GM12864 (cell line): ENCODE data around the gene PEX11G.

Experiments
- DNase-seq: peaks from one replicate; pipeline ENCODE4 v3.0.0-alpha.2; 2011; ENCODE audit warnings: low read depth
- H3K4me3 ChIP-seq: 2 replicates; pipeline ENCODE4 v1.5.1; 2011; ENCODE audit warnings: mild to moderate bottlenecking, low read depth, low read length, control low read depth
- TF ChIP-seq, protein P1 (sequence below): IDR thresholded peaks from 2 replicates; pipeline ENCODE4 v1.5.1; 2011; ENCODE audit warnings: low read depth, mild to moderate bottlenecking, moderate library complexity, low read length, control low read depth, inconsistent platforms; ENCODE audit errors: missing control alignments

PEX11G gene

DNA sequence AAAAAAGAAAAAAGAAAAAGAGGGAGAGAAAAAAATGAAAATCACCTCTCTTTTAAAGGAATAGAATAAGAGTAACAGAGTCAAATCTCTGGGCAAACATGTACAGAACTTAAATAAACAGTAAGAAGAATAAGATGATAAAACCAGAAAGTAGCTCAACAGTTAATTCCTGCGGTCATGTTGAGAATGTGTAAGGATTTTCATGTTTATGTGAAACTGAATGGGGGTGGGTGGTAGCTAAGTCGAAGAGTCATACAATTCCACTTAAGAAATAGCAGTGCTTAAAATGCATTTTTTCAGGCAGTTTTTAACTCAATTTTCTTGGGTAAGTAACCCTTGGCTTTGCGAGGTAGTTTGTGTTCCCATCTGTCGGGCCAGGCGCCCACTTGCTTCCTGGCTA, 60.9 kb downstream of the PEX11G start:
- TF ChIP-seq, protein P1, sequence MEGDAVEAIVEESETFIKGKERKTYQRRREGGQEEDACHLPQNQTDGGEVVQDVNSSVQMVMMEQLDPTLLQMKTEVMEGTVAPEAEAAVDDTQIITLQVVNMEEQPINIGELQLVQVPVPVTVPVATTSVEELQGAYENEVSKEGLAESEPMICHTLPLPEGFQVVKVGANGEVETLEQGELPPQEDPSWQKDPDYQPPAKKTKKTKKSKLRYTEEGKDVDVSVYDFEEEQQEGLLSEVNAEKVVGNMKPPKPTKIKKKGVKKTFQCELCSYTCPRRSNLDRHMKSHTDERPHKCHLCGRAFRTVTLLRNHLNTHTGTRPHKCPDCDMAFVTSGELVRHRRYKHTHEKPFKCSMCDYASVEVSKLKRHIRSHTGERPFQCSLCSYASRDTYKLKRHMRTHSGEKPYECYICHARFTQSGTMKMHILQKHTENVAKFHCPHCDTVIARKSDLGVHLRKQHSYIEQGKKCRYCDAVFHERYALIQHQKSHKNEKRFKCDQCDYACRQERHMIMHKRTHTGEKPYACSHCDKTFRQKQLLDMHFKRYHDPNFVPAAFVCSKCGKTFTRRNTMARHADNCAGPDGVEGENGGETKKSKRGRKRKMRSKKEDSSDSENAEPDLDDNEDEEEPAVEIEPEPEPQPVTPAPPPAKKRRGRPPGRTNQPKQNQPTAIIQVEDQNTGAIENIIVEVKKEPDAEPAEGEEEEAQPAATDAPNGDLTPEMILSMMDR = no peak
- DNase-seq = no peak
- no peak overlapping the region for H3K4me3 ChIP-seq

DNA sequence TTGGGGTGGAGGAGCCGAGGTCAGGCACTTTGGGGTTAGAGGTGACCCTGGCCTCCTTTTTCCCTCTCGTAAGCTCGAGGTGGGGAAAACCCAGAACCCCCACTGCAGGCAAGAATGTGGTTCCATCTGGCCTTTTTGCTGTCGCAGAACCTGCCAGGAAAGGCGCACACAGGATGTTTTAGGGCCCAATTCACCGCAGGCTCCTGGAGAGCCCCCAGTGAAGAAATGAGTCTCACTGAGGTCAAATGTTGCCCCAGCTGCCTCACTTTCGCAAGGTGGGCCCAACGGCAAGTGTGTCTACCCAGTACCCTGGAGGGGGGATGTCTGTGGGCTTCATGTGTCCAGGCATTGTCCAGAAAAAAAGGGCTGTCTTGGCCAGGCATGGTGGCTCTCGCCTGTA, 61.8 kb downstream of the PEX11G start:
- no peak overlapping the region for H3K4me3 ChIP-seq
- TF ChIP-seq, protein P1 = no peak

More for the DNA sequence above, 61.8 kb downstream of the PEX11G start:
- DNase-seq = no peak
